Choroid plexus epithelial cell (primary cell): ENCODE results near the gene MEIOSIN.
"Not testable (repeated sequence)": the region's sequence is repeated elsewhere in the genome, so short reads cannot be mapped to it uniquely, and the experiment has no call there.

Experiments used
- DNase-seq: peaks from one replicate; pipeline ENCODE4 v3.0.0-alpha.2; 2010; ENCODE audit warnings: low read depth
- H3K4me3 ChIP-seq: 2 replicates; pipeline ENCODE4 v1.5.1; 2011; ENCODE audit warnings: low read depth, mild to moderate bottlenecking, control low read depth, low read length, moderate library complexity
- TF ChIP-seq, protein P1 (sequence below): conservative IDR thresholded peaks from 2 replicates; pipeline ENCODE4 v1.5.1; 2011; ENCODE audit warnings: low read depth, mild to moderate bottlenecking, control low read depth, inconsistent platforms, low read length, moderate library complexity

MEIOSIN gene

GRCh38 chr19:45713141-45713540 lies 20.1 kb upstream of the MEIOSIN start:
- no peak overlapping the region for H3K4me3 ChIP-seq
- DNase-seq: no peak

GRCh38 chr19:45715139-45715538 lies 18.1 kb upstream of the MEIOSIN start:
- no peak overlapping the region for H3K4me3 ChIP-seq
- TF ChIP-seq, protein P1, sequence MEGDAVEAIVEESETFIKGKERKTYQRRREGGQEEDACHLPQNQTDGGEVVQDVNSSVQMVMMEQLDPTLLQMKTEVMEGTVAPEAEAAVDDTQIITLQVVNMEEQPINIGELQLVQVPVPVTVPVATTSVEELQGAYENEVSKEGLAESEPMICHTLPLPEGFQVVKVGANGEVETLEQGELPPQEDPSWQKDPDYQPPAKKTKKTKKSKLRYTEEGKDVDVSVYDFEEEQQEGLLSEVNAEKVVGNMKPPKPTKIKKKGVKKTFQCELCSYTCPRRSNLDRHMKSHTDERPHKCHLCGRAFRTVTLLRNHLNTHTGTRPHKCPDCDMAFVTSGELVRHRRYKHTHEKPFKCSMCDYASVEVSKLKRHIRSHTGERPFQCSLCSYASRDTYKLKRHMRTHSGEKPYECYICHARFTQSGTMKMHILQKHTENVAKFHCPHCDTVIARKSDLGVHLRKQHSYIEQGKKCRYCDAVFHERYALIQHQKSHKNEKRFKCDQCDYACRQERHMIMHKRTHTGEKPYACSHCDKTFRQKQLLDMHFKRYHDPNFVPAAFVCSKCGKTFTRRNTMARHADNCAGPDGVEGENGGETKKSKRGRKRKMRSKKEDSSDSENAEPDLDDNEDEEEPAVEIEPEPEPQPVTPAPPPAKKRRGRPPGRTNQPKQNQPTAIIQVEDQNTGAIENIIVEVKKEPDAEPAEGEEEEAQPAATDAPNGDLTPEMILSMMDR: no peak
- DNase-seq: no peak

More at GRCh38 chr19:45713141-45713540, 20.1 kb upstream of the MEIOSIN start:
- TF ChIP-seq, protein P1: no peak

DNA sequence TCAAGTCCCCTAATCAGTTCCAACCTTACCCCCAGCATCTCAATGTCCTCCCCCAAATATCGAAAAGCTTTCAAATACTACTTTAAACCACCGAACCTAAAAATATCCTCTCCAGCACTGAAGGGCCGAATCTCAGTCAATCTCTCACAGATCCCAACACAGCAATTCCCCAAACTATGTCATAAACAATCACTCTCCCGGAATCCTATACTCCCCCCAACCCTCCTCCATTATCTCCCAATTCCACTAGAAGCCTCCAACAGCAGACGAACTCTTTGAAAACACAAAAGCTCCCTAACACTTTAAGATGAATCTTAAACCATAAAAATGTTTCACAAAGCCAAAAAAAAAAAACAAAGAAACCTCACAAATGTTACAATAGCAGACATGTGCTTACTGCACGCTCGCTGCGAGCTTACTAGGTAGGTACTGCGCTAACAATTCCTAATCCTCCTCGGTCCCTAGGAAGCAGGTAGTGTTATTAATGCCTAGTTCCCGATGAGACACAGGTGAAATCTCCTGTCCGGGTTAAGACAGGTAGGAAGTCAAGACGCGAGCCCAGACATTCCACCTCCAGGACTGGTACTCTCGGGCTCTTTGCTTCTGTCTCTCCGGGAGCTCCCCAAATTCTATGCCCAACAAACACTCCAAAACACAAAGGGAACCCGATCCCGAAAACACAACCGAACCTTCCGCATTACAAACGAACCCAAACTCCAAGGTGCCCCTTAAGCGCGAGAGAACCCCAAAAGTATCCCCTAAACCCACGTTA lies 16.7 kb upstream of the MEIOSIN start:
- TF ChIP-seq, protein P1: no peak
- peak; percentile 46 for DNase-seq
- peak overlapping the region; percentile 66 for H3K4me3 ChIP-seq

GRCh38 chr19:45717131-45717982 lies 15.9 kb upstream of the MEIOSIN start:
- TF ChIP-seq, protein P1: peak; percentile 36
- peak; percentile 100 for DNase-seq
- peak overlapping the region; percentile 66 for H3K4me3 ChIP-seq

GRCh38 chr19:45717983-45718650 lies 15.1 kb upstream of the MEIOSIN start:
- peak; percentile 42 for DNase-seq
- H3K4me3 ChIP-seq: peak overlapping the region; percentile 66
- TF ChIP-seq, protein P1: no peak

DNA sequence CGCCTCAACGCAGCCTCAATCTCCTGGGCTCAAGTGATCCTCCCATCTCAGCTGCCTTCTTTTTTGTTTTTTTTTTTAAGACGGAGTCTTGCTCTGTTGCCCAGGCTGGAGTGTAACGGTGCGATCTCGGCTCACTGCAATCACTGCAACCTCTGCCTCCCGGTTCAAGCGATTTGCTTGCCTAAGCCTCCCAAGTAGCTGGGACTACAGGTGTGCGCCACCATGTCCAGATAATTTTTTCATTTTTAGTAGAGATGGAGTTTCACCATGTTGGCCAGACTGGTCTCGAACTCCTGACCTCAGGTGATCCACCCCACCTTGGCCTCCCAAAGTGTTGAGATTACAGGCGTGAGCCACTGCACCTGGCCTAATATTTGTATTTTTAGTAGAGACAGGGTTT lies 13.2 kb upstream of the MEIOSIN start:
- DNase-seq, H3K4me3 ChIP-seq: not testable (repeated sequence)

- not testable (repeated sequence) for H3K4me3 ChIP-seq, DNase-seq
These were observed 4.6 kb upstream of the MEIOSIN start for GRCh38 chr19:45728683-45729082.
